HG03064 (cell line): Measurements from ENCODE around the gene CAPN10.

Source experiments
- ATAC-seq: cut with Tn5 transposase; IDR thresholded peaks from one replicate; pipeline ENCODE4 v1.9.1; 2021; ENCODE audit warnings: low read depth; ENCODE audit not compliant: unreplicated experiment

Gene CAPN10

GRCh38 chr2:240635998-240636547 is 49.5 kb downstream of the CAPN10 start:
- no peak for ATAC-seq

- ATAC-seq = no peak
These were observed 50.1 kb downstream of the CAPN10 start for GRCh38 chr2:240636563-240637115.

- no peak for ATAC-seq
These were observed 50.8 kb downstream of the CAPN10 start for GRCh38 chr2:240637116-240637900.

- ATAC-seq = no peak
These were observed 51.4 kb downstream of the CAPN10 start for GRCh38 chr2:240637901-240638345.

GRCh38 chr2:240638512-240639160 is 52.1 kb downstream of the CAPN10 start:
- ATAC-seq = no peak

GRCh38 chr2:240639566-240639965 is 53.0 kb downstream of the CAPN10 start:
- no peak for ATAC-seq

- ATAC-seq = no peak
These were observed 54.4 kb downstream of the CAPN10 start for GRCh38 chr2:240640939-240641338.

GRCh38 chr2:240642061-240642805 is 55.7 kb downstream of the CAPN10 start:
- ATAC-seq = no peak

GRCh38 chr2:240642806-240643092 is 56.2 kb downstream of the CAPN10 start:
- no peak for ATAC-seq

GRCh38 chr2:240643093-240643810 is 56.7 kb downstream of the CAPN10 start:
- no peak for ATAC-seq

- ATAC-seq = no peak
These were observed 57.2 kb downstream of the CAPN10 start for GRCh38 chr2:240643811-240644150.

GRCh38 chr2:240644171-240644651 is 57.7 kb downstream of the CAPN10 start:
- no peak for ATAC-seq

GRCh38 chr2:240644859-240645301 is 58.3 kb downstream of the CAPN10 start:
- ATAC-seq = no peak

- no peak for ATAC-seq
These were observed 58.8 kb downstream of the CAPN10 start for GRCh38 chr2:240645346-240645745.

GRCh38 chr2:240645801-240646175 is 59.3 kb downstream of the CAPN10 start:
- no peak for ATAC-seq

- ATAC-seq = no peak
These were observed 59.8 kb downstream of the CAPN10 start for GRCh38 chr2:240646176-240646899.

- no peak for ATAC-seq
These were observed 60.5 kb downstream of the CAPN10 start for GRCh38 chr2:240646900-240647502.

GRCh38 chr2:240647503-240648154 is 61.1 kb downstream of the CAPN10 start:
- ATAC-seq = no peak
